ENCODE measurements around the gene KIF6.
A peak's percentile ranks its signal among the peaks of the same experiment; 100 is the strongest.

Gene KIF6

GRCh38 chr6:39367700-39368099 is 357.5 kb downstream of the KIF6 start:
- no peak for DNase-seq

DNA sequence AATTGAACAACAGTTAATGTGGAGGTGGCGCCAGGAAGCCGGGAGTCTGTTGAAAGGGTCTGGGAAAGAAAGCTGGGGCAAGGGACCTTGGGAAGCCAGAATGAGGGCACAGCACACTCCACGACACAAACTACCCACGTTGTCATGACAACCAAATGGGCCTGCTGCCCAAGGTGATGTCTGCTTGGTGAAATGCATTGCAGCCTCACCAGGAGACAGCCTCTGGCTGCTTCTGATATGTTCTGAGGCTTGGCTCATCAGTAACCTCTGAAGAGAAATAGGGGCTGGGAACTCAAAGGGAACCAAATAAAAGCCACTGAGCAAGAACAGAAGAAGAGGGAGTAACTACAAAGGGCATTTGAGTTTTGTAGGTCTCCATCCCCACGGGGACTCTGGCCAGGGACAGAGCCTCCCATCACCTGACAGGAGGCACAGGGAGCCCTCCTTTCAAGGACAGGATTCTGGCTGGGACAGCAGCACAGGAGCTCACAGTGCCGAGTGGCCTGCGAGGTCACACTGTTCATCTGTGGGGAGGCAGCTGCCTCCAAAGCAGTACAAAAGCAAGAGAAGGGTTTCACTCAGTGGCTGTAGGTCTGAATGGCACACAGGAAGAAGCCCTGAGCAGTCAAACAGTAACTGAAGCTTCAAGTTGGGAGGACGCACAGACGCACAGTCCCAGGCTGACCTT is 358.1 kb downstream of the KIF6 start:
- no peak for DNase-seq

DNA sequence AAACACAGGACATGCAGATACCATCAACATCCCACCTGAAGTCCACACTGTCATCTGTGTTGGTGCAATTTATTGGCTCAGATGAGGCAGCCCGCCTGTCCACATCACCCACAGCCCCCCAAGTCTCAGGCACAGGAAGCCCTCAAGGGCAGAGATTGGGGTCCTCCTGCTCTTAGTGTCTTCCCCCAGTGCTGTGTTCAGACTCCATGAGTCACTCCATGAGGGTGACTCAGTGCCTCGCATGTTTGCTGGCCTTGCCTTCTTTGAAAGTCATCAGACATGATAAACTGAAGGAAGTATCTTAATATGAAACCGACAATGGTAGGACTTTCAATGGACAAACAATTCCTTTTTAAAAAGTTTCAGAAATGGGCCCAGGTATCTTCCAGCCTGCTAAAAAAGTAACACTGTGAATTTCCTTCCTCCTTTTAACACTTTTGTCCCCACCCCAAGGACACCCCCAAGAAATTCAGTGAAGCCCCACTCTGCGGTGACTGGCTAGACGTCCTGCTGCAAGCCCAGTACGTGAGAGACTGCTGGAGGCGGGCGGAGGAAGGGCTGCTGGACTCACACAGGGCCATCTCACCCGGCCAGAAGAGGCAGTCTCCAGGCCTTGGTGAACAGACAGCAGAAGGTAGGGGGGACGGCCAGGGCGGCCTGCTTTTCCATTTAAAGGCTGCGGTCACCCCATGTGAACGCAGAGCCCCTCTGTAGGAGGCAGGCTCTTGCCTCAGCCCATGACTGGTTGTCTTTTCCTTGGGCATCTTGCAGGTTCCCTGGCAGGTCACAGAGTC is 359.7 kb downstream of the KIF6 start:
- DNase-seq, result no peak

GRCh38 chr6:39363280-39363679 is 361.9 kb downstream of the KIF6 start:
- DNase-seq, result no peak

GRCh38 chr6:39362487-39362865 is 362.7 kb downstream of the KIF6 start:
- no peak for DNase-seq

DNA sequence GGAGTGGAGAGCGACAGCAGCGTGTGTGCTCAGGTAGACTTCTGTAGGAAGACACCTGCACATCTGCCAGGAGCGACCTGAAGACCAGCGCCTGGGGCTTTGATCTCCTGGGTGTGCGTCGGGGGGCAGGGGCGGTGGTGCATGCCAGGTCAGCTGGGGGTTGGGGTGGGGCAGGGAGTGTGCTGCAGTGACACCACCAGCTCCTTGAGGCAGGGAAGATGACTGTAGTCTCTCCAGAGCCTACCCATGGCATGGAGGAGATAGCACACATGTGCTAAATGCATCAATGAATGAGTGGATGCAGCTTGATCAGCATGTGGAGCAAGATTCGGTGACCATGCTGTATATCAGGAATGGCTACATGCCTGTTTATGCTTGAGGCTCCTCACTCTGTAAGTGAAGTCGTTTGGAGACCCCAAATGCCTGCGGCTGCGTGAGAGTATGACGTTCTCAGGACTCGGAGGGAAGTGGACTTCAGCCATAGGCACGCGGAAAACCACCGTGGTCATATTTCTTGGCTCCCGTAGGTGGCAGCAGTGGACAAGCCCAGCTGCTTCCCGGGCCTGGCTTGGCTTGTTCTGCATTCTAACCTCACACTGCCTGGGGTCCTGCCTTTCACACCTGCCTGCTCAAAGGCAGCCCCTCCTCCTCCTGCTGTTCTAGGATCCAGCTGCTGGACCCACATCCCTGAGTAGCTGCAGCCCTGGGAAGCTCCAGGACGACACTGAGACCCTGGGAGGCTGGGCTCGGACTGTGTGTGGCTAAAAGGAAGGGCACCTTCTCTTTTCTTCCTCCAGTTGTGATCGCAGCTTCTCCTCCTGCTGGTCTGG is 363.3 kb downstream of the KIF6 start:
- no peak for DNase-seq

GRCh38 chr6:39360378-39360777 is 364.8 kb downstream of the KIF6 start:
- no peak for DNase-seq

- no peak for DNase-seq
Measured at GRCh38 chr6:39357998-39358686, 367.1 kb downstream of the KIF6 start.

DNA sequence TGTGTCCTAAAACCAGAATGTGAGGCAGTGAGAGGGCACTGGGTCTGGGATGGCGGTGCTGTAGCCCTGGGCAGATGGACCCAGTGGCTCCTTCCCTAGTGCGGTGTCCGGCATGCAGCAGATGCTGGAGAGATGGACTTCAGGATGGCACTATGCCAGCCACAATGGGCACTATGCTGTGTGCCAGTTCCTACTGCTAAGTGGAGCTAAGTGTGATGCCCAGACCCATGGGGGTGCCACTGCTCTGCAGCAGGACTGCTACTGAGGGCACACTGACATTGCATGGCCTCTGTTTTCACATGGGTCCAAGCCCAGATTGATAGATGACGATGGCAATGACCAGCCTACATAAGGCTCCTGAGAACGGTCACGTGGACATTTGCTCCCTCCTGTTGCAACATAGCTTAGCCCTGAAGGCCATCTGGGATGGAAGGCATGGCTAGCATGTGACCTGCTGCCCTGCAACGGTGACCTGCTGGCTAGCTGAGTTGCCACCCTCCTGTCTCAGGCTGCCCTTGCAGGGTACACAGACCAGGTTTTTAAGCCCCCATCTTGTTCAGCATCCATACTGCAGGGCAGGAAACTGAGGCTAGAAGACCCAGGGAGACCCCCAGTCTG is 371.4 kb downstream of the KIF6 start:
- no peak for DNase-seq

GRCh38 chr6:39350723-39351505 is 374.3 kb downstream of the KIF6 start:
- no peak for DNase-seq

GRCh38 chr6:39348740-39349139 is 376.5 kb downstream of the KIF6 start:
- no peak for DNase-seq

DNA sequence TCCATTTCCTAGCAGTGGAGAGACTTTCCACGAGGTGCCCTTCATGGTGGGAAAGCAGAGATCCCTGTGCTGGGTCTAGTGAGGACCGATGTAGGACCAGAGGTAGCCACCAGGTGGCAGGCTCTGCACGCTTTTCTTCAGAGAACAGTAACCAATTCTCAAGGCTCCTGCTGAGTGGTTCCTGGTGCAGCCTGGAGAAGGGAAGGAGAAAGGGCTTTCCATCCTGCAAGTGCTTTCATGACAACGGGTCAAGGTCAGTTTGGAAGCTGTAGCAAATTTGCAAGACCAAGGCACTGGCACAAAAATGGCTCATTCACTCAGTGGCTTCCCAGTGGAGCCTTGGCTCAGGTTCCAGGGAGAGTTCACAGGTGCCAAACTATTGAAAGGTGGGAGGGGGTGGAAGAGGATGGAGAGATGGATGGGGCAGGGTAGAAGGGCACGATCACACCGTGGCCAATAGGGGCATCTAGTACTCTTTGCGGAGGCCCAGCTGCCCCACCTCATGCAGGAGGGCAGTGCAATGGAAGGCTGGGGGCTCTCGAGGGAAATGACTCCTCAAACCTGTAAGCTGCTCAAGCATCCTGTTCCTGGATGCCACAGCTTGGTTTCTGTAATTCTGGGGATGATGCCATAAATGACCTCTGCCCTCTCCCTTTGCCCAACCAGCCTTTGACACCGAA is 377.2 kb downstream of the KIF6 start:
- peak; percentile 27 for DNase-seq

GRCh38 chr6:39347206-39347605 is 378.0 kb downstream of the KIF6 start:
- DNase-seq, result no peak

DNA sequence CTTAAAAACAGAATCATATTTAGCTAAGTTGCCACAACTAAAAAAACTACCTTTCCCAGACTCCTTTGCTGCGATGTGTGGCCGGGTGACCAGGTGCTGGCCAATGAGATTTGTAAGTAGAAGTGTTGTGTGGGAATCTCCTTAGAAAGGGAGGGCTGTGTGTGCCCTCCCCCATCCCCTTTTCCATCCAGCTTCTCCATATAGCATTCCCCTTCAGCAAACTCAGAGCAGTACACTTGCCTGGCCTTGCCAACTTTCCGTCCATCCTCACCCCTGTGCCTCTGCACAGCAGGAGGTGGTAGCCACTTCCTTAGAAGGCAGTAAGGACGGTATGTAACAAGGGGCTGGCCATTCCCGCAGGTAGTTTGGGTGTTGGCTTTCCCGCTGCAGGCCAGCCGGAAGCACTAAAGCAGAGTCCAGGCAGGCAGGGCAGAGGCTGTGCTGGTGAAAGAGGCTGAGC is 380.4 kb downstream of the KIF6 start:
- no peak for DNase-seq

DNA sequence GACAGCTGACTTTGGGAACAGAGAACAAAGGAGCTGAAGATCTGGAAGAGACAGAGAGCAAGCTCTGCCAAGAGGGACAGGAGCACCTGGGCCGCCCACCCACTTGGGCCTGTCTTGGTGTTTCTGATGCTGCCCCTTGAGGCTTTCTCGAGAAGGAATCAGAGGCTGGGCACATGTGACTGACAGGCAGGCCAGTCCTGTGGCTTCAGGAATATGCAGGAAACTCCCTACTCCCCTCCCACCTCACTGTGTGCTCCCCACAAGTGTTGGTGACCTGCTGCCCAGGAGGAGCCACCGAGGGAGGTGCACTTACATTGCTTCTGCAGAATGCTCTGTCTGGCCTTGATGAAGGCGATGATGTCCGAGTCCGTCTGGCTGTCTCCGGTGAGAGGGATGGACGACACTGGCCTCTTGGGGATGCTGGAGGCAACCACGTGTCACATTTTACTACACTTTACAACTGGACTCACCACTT is 381.8 kb downstream of the KIF6 start:
- no peak for DNase-seq

DNA sequence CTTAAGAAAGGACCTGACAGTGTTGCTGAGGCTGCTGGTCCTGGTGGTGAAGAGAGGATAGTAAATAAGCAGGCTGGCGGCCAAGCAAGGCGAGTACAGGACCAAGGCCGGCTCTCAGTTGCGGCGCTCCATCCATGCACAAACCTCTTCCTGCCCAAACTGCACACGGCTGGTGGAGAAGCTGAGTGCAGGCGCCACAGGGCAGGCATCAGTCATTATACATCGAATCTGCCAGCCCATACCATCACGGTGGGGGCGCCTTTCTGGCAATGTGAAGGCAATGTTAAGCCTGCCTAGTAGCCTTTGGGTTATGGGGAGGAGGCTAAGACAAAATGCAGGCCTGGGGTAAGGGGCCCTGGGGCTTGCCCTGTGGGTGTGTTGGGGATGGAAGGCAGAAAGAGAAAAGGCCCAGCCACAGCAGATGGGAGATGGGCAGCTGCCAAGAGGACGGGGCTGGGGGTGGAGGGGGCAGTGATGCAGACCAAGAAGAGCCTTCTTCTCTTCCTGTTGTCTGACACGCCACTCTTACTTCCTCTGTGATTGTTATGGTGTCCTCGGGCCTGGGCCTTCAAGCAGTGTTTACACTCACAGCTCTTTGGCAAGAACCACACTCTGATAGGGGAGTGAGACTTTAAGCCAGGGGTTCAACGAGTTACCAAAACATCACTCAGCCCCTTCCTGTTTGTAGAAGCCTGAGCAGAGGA is 382.4 kb downstream of the KIF6 start:
- DNase-seq, result no peak

DNA sequence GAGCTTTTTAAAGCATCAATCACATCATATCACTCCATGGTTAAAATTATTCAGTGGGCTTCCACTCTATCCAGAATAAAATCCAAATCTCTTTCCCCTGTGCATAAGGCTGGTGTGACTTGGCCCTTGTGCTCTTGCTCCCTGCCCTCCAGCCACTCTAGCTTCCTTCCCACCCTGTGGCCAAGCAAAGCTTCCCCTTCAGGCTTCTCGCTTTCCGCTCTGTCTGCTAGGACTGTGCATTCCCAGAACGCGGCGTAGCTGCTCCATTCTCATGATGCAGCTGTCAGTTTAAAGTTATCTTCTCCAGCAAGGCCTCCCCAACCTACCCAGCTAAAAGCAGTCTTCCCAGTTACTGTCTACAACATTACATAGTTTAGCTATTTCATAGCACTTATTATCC is 383.3 kb downstream of the KIF6 start:
- no peak for DNase-seq

DNA sequence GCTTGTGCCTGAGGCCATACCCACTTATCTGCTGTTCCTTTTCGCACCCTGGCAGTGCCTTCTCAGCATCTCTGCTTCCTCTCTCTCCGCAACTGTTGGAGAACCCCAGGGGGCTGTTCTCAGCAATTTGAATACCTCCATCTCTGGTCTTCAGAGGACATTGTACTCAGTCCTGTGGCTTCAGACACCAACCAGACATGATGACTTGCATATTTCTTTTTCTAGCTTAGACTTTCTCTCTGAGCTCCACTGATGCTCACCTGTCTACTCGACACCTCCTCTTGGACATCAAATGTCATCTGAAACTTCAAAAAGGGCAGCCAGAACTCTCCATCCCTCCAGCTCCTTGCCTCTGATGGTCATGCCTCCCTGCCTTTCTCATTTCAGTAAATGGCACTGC is 383.9 kb downstream of the KIF6 start:
- DNase-seq, result no peak

- no peak for DNase-seq
Measured at GRCh38 chr6:39339868-39340550, 385.2 kb downstream of the KIF6 start.
